A673 (cell line): Measurements from ENCODE around the gene CMBL. TPM values are rescaled to one million over a fixed set of nuclear protein-coding genes. Genes with fewer than 3 reads are reported as not detected.

ENCODE experiments used
- BruUV-seq: library from RNA; stranded (reverse); fragments of 400-500 nt; replicated peaks from 2 replicates; lab custom pipeline; 2021; lab: Mats Ljungman, UMichigan
- CTCF ChIA-PET: fragments of 300-600 bp; sonication (Branson Sonifier 250); formaldehyde crosslinking; loops from one replicate; lab custom pipeline; 2022; ENCODE audit warnings: antibody characterized with exemption; lab: Charles Lee
- POLR2A ChIA-PET: fragments of 300-600 bp; sonication (Branson Sonifier 250); formaldehyde crosslinking; loops from one replicate; lab custom pipeline; 2022; ENCODE audit warnings: antibody characterized with exemption; ENCODE audit not compliant: low non-redundant PET; lab: Charles Lee
- DNase-seq: peaks from one replicate; pipeline ENCODE4 v3.0.0-alpha.2; 2015; ENCODE audit warnings: low spot score
- H3K27ac ChIP-seq: fragments of 200-600 bp; sonication (generic); 2 replicates; pipeline ENCODE4 v1.5.1; 2016; ENCODE audit warnings: mixed run types, low read depth, mild to moderate bottlenecking, mixed read lengths, antibody characterized with exemption, low read length; ENCODE audit not compliant: poor library complexity, severe bottlenecking
- H3K27me3 ChIP-seq: fragments of 200-600 bp; sonication (generic); replicated peaks from 2 replicates; pipeline ENCODE4 v1.6.1; 2017; ENCODE audit warnings: mixed run types, low read depth, mild to moderate bottlenecking, mixed read lengths, antibody characterized with exemption, low read length; ENCODE audit not compliant: insufficient read depth, poor library complexity
- H3K36me3 ChIP-seq: fragments of 200-600 bp; sonication (generic); 2 replicates; pipeline ENCODE4 v1.6.1; 2016; ENCODE audit warnings: mixed run types, mild to moderate bottlenecking, mixed read lengths, antibody characterized with exemption, low read length; ENCODE audit not compliant: insufficient read depth, poor library complexity, severe bottlenecking
- H3K4me1 ChIP-seq: fragments of 200-600 bp; sonication (generic); 2 replicates; pipeline ENCODE4 v1.6.1; 2017; ENCODE audit warnings: mixed run types, mild to moderate bottlenecking, mixed read lengths, antibody characterized with exemption, low read length; ENCODE audit not compliant: insufficient read depth, poor library complexity, severe bottlenecking
- H3K4me3 ChIP-seq: fragments of 200-600 bp; sonication (generic); 2 replicates; pipeline ENCODE4 v1.5.1; 2016; ENCODE audit warnings: low read depth, mixed run types, mild to moderate bottlenecking, mixed read lengths, low read length; ENCODE audit not compliant: poor library complexity, severe bottlenecking
- H3K9me3 ChIP-seq: fragments of 200-600 bp; sonication (generic); 2 replicates; pipeline ENCODE4 v1.6.1; 2016; ENCODE audit warnings: mixed run types, low read depth, mild to moderate bottlenecking, mixed read lengths, antibody characterized with exemption, low read length; ENCODE audit not compliant: poor library complexity, severe bottlenecking
- EZH2 ChIP-seq: fragments of 200-600 bp; sonication (generic); IDR thresholded peaks from 2 replicates; pipeline ENCODE4 v1.6.1; 2017; ENCODE audit warnings: borderline replicate concordance, low read depth, mild to moderate bottlenecking, mixed read lengths, antibody characterized with exemption, low read length; ENCODE audit not compliant: poor library complexity, severe bottlenecking
- intact Hi-C: fragments of 100-400 bp; cut with micrococcal nuclease; formaldehyde crosslinking; loops from one replicate; pipeline ENCODE4 v1.10.0; 2022; ENCODE audit not compliant: unreplicated experiment
- total RNA-seq: library from RNA; stranded (reverse); gene quantifications from 2 replicates; pipeline ENCODE4 v1.2.3, GENCODE V29; 2021
- TF ChIP-seq, protein P1 (sequence below): fragments of 300-800, 200-600 bp; sonication (generic); conservative IDR thresholded peaks from 2 replicates; pipeline ENCODE4 v1.5.1; 2017; ENCODE audit warnings: low read depth, mild to moderate bottlenecking, antibody characterized with exemption, low read length, moderate library complexity, mixed read lengths

Gene CMBL
- total RNA-seq, 1 experiment from 2014 or later = 17.2 TPM

DNA sequence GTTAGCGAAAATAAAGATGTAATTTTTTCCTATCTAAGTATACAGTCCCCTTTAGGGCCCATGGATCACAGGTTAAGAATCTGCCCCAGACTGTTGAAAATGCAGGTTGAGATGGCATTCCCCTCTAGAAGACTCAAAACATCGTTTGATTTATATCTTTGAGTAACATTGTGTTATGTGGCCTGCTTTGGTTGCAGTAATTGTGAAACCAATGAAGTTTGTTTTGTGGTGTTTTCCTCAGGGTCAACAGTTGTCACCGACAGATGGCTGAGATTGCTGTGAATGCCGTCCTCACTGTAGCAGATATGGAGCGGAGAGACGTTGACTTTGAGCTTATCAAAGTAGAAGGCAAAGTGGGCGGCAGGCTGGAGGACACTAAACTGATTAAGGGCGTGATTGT is 49.8 kb downstream of the CMBL start:
- TF ChIP-seq, protein P1, sequence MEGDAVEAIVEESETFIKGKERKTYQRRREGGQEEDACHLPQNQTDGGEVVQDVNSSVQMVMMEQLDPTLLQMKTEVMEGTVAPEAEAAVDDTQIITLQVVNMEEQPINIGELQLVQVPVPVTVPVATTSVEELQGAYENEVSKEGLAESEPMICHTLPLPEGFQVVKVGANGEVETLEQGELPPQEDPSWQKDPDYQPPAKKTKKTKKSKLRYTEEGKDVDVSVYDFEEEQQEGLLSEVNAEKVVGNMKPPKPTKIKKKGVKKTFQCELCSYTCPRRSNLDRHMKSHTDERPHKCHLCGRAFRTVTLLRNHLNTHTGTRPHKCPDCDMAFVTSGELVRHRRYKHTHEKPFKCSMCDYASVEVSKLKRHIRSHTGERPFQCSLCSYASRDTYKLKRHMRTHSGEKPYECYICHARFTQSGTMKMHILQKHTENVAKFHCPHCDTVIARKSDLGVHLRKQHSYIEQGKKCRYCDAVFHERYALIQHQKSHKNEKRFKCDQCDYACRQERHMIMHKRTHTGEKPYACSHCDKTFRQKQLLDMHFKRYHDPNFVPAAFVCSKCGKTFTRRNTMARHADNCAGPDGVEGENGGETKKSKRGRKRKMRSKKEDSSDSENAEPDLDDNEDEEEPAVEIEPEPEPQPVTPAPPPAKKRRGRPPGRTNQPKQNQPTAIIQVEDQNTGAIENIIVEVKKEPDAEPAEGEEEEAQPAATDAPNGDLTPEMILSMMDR = no peak
- no peak for TF ChIP-seq EZH2
- no peaks in the 10 kb centered on the region for H3K9me3 ChIP-seq
- intact Hi-C loops = no loop called here
- H3K27me3 ChIP-seq = no peaks in the 10 kb centered on the region
- BruUV-seq = no TSS peak
- no peak overlapping the region for H3K27ac ChIP-seq
- ChIA-PET CTCF (no interaction called here), POLR2A (no interaction called here)
- DNase-seq = no peak
- H3K36me3 ChIP-seq = peaks cover 94% of the 10 kb centered on the region
- H3K4me3 ChIP-seq = no peak overlapping the region
- H3K4me1 ChIP-seq = no peaks in the 10 kb centered on the region

DNA sequence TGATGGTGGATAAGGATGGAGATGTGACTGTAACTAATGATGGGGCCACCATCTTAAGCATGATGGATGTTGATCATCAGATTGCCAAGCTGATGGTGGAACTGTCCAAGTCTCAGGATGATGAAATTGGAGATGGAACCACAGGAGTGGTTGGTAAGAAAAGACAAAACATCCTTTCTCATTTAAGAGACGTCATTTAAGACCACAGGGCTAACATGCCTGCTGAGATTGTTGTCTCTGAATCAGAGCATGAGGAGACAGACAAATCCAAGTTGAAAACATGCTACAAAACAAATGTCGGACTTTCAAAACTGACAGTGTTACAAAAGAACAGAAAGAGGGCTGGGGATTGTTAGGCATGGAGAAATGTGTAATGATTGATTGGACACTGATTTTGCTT is 53.0 kb downstream of the CMBL start:
- TF ChIP-seq, protein P1 = no peak
- no peak for TF ChIP-seq EZH2
- no TSS peak for BruUV-seq
- Histone ChIP-seq H3K4me1 (peaks cover 8% of the 10 kb centered on the region), H3K36me3 (peaks cover 67% of the 10 kb centered on the region), H3K27me3 (no peaks in the 10 kb centered on the region), H3K9me3 (no peaks in the 10 kb centered on the region), H3K27ac (no peak overlapping the region), H3K4me3 (no peak overlapping the region)
- no peak for DNase-seq
- POLR2A ChIA-PET = no interaction called here
- intact Hi-C loops = loop anchor here (5.0 kb wide), 1 partner anchor 98 kb away; the partner anchor contains the start of gene MARCHF6
- CTCF ChIA-PET = no interaction called here

DNA sequence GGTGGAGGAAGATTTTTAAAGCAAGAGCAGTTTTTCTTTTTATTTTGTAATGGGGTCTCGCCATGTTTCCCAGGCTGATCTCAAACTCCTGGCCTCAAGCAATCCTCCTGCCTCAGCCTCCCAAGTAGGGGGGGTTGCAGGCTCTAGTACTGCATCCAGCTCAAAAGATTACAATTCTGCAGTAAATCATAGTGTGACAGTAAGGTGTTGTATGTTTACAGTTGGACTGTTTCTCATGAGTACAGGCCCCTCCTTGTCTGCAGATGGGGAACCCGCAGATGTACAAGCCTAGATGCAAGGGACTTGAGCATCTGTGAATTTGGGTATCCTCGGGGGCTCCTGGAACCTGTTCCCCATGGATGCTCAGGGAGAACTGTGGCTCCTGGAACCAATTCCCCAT is 54.3 kb downstream of the CMBL start:
- CTCF ChIA-PET = no interaction called here
- Histone ChIP-seq H3K4me1 (peaks cover 14% of the 10 kb centered on the region), H3K9me3 (no peaks in the 10 kb centered on the region), H3K36me3 (peaks cover 54% of the 10 kb centered on the region), H3K27me3 (no peaks in the 10 kb centered on the region), H3K27ac (no peak overlapping the region), H3K4me3 (no peak overlapping the region)
- no peak for TF ChIP-seq EZH2
- TF ChIP-seq, protein P1 = no peak
- POLR2A ChIA-PET = no interaction called here
- DNase-seq = no peak
- BruUV-seq = no TSS peak
- intact Hi-C loops = loop anchor here (5.0 kb wide), 1 partner anchor 99 kb away; the partner anchor contains the start of gene MARCHF6
